Measurements from ENCODE around the gene PADI3.

DNA sequence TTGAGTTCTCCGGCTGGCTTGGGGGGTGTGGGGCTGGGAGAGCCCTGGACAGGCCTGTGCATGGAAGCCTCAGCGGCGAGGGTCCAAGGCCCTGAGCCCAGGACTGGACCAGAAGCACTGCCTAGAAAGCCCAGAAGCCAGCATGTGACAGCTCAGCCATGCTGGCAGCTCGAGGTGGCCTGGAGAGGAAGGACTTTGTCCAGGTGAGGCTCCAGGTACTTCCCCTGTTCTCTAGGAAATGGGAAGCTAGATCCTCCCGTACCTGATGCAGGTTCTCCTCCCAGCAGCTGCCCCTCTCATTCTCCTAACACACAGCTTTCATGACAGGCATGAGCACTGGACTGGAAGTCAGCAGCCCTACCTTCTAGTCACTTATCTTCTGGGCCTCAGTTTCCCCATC is 6.4 kb downstream of the PADI3 start:
- TF ChIP-seq CTCF (IDR thresholded peaks at IDR 0.05) (no peak), POLR2A (IDR thresholded peaks at IDR 0.05) (no peak), EP300 (IDR thresholded peaks at IDR 0.05) (no peak)
